H1 (cell line): ENCODE measurements around the gene THYN1. TPM values are rescaled to one million over a fixed set of nuclear protein-coding genes. Genes with fewer than 3 reads are reported as not detected.

Source experiments
- CTCF ChIA-PET: fragments of 300-600 bp; sonication (Branson Sonifier 250); formaldehyde crosslinking; loops from one replicate; lab custom pipeline; 2021; ENCODE audit not compliant: partially characterized antibody; lab: Charles Lee
- POLR2A ChIA-PET: fragments of 300-600 bp; sonication (Branson Sonifier 250); formaldehyde crosslinking; loops from one replicate; lab custom pipeline; 2021; ENCODE audit warnings: inconsistent platforms; ENCODE audit not compliant: partially characterized antibody; lab: Charles Lee
- DNase-seq, 2 experiments: peaks; one replicate each; pipeline versions ENCODE4 v3.0.0 to v3.0.0-alpha.2; 2010 to 2022; ENCODE audit warnings: low spot score in 2 of 2, low read depth in 1 of 2, mixed read lengths in 1 of 2
- FAIRE-seq: peaks from 2 replicates; lab custom pipeline; 2011; peaks lifted over from hg19 to GRCh38; lab: Jason Lieb, UNC
- H2AFZ ChIP-seq: 2 replicates; pipeline ENCODE4 v1.8.1; 2012; ENCODE audit warnings: low read length, inconsistent platforms
- H2AK5ac ChIP-seq: 2 replicates; pipeline ENCODE4 v1.6.1; 2013; ENCODE audit warnings: low read depth, low read length
- H2BK120ac ChIP-seq: replicated peaks from 2 replicates; pipeline ENCODE3; 2013; ENCODE audit warnings: low read depth, low read length, inconsistent platforms
- H2BK12ac ChIP-seq: 2 replicates; pipeline ENCODE4 v1.6.1; 2013; ENCODE audit warnings: low read depth, low read length
- H2BK15ac ChIP-seq: 2 replicates; pipeline ENCODE4 v1.6.1; 2013; ENCODE audit warnings: low read length
- H2BK20ac ChIP-seq: 2 replicates; pipeline ENCODE4 v1.6.1; 2013; ENCODE audit warnings: low read length
- H2BK5ac ChIP-seq: 2 replicates; pipeline ENCODE4 v1.6.1; 2013; ENCODE audit warnings: low read depth, low read length
- H3K14ac ChIP-seq: 2 replicates; pipeline ENCODE4 v1.6.1; 2013; ENCODE audit warnings: inconsistent platforms; ENCODE audit not compliant: insufficient read length
- H3K18ac ChIP-seq: 2 replicates; pipeline ENCODE4 v1.6.1; 2013; ENCODE audit warnings: low read length; ENCODE audit errors: extremely low read depth
- H3K23ac ChIP-seq: 2 replicates; pipeline ENCODE4 v1.6.1; 2013; ENCODE audit warnings: inconsistent platforms; ENCODE audit not compliant: insufficient read length
- H3K23me2 ChIP-seq: 2 replicates; pipeline ENCODE4 v1.6.1; 2013; ENCODE audit warnings: low read depth, low read length
- H3K27ac ChIP-seq: 2 replicates; pipeline ENCODE4 v1.6.1; 2011; ENCODE audit warnings: low read depth, low read length, inconsistent platforms
- H3K27me3 ChIP-seq, 4 experiments: replicated peaks in 1 of 4; 1 replicate in 1 of 4; 2 replicates in 3 of 4; pipeline versions ENCODE4 v1.6.1 to v1.8.1; 2011 to 2013; ENCODE audit warnings: low read length in 3 of 4, mild to moderate bottlenecking in 3 of 4, inconsistent platforms in 2 of 4, mixed read lengths in 2 of 4, moderate library complexity in 1 of 4; ENCODE audit not compliant: control insufficient read depth in 3 of 4, insufficient read depth in 3 of 4; ENCODE audit errors: extremely low read depth in 1 of 4
- H3K36me3 ChIP-seq, 4 experiments: 2 replicates each; pipeline versions ENCODE4 v1.6.1 to v1.8.1; 2011 to 2013; ENCODE audit warnings: mild to moderate bottlenecking in 4 of 4, low read length in 3 of 4, moderate library complexity in 2 of 4, control low read depth in 1 of 4, inconsistent platforms in 1 of 4; ENCODE audit not compliant: insufficient read depth in 4 of 4, control insufficient read depth in 2 of 4
- H3K4ac ChIP-seq: replicated peaks from 2 replicates; pipeline ENCODE3; 2013; ENCODE audit warnings: low read length, low read depth, mixed read lengths, inconsistent platforms; ENCODE audit not compliant: insufficient read length
- H3K4me1 ChIP-seq, 4 experiments: replicated peaks in 1 of 4; 1 replicate in 1 of 4; 2 replicates in 3 of 4; pipeline versions ENCODE4 v1.6.1 to v1.8.1; 2011 to 2013; ENCODE audit warnings: low read length in 3 of 4, inconsistent platforms in 2 of 4, mixed read lengths in 1 of 4; ENCODE audit not compliant: insufficient read depth in 4 of 4, control insufficient read depth in 3 of 4
- H3K4me2 ChIP-seq, 2 experiments: 2 replicates each; pipeline versions ENCODE4 v1.6.1 to v1.8.1; 2011 to 2013; ENCODE audit warnings: low read depth in 2 of 2, low read length in 2 of 2, control low read depth in 1 of 2, inconsistent platforms in 1 of 2, mild to moderate bottlenecking in 1 of 2; ENCODE audit not compliant: insufficient read depth in 1 of 2
- H3K4me3 ChIP-seq, 4 experiments: fragments of 200-600, 300-600 bp in 1 of 4; sonication (generic), shearing (Covaris generic), sonication (Bioruptor Twin) in 1 of 4; 2 replicates each; pipeline versions ENCODE4 v1.5.1 to v1.8.1; 2011 to 2016; ENCODE audit warnings: low read length in 4 of 4, low read depth in 3 of 4, control low read depth in 2 of 4, inconsistent platforms in 2 of 4, mild to moderate bottlenecking in 2 of 4, mixed read lengths in 1 of 4, moderate library complexity in 1 of 4; ENCODE audit not compliant: insufficient read depth in 2 of 4; ENCODE audit errors: extremely low read depth in 1 of 4
- H3K56ac ChIP-seq: replicated peaks from 2 replicates; pipeline ENCODE3; 2013; ENCODE audit warnings: low read depth, mild to moderate bottlenecking, mixed read lengths, low read length, inconsistent platforms; ENCODE audit not compliant: insufficient read length
- H3K79me1 ChIP-seq: 2 replicates; pipeline ENCODE4 v1.6.1; 2013; ENCODE audit warnings: low read depth, low read length, control low read depth
- H3K79me2 ChIP-seq, 2 experiments: 2 replicates each; pipeline versions ENCODE4 v1.6.1 to v1.8.1; 2012 to 2013; ENCODE audit warnings: low read length in 2 of 2, mild to moderate bottlenecking in 2 of 2, inconsistent platforms in 1 of 2; ENCODE audit not compliant: insufficient read depth in 2 of 2, control insufficient read depth in 1 of 2
- H3K9ac ChIP-seq, 4 experiments: replicated peaks in 1 of 4; 1 replicate in 1 of 4; 2 replicates in 3 of 4; pipeline versions ENCODE4 v1.6.1 to v1.8.1; 2011 to 2013; ENCODE audit warnings: low read depth in 3 of 4, low read length in 3 of 4, control low read depth in 2 of 4, mild to moderate bottlenecking in 2 of 4, moderate library complexity in 2 of 4, inconsistent platforms in 1 of 4; ENCODE audit errors: extremely low read depth in 1 of 4
- H3K9me3 ChIP-seq, 2 experiments: 2 replicates each; pipeline versions ENCODE4 v1.6.1 to v1.8.1; 2012 to 2013; ENCODE audit warnings: mild to moderate bottlenecking in 2 of 2, moderate library complexity in 2 of 2, control low read depth in 1 of 2, inconsistent platforms in 1 of 2, low read depth in 1 of 2, low read length in 1 of 2, mixed read lengths in 1 of 2; ENCODE audit not compliant: insufficient read depth in 2 of 2
- H4K20me1 ChIP-seq, 2 experiments: replicated peaks in 1 of 2; 2 replicates each; pipeline versions ENCODE3 to v1.8.1; 2011 to 2013; ENCODE audit warnings: inconsistent platforms in 2 of 2, low read length in 2 of 2, mild to moderate bottlenecking in 1 of 2; ENCODE audit not compliant: insufficient read depth in 2 of 2, control insufficient read depth in 1 of 2
- H4K5ac ChIP-seq: 2 replicates; pipeline ENCODE4 v1.6.1; 2013; ENCODE audit warnings: low read length, low read depth, mixed read lengths, inconsistent platforms; ENCODE audit not compliant: insufficient read length
- H4K8ac ChIP-seq: 2 replicates; pipeline ENCODE4 v1.8.0; 2013; ENCODE audit warnings: mild to moderate bottlenecking, moderate library complexity, low read length, inconsistent platforms; ENCODE audit not compliant: insufficient read depth; ENCODE audit errors: extremely low read depth
- H4K91ac ChIP-seq: replicated peaks from 2 replicates; pipeline ENCODE3; 2013; ENCODE audit warnings: low read length, mixed read lengths, inconsistent platforms; ENCODE audit not compliant: insufficient read length
- ATF2 ChIP-seq: IDR thresholded peaks from 2 replicates; pipeline ENCODE4 v1.6.1; 2012; ENCODE audit warnings: low read length, inconsistent platforms
- BACH1 ChIP-seq: IDR thresholded peaks from 2 replicates; pipeline ENCODE4 v1.6.1; 2012; ENCODE audit warnings: low read length, improper control_type of control experiment
- EP300 ChIP-seq, 2 experiments: IDR thresholded peaks; 1 replicate in 1 of 2; 2 replicates in 1 of 2; pipeline ENCODE4 v1.6.1; 2011 to 2012; ENCODE audit warnings: low read depth in 2 of 2, low read length in 2 of 2, mild to moderate bottlenecking in 2 of 2, borderline replicate concordance in 1 of 2, inconsistent platforms in 1 of 2, moderate library complexity in 1 of 2
- EZH2 ChIP-seq: fragments of 200-600 bp; sonication (generic); IDR thresholded peaks from 2 replicates; pipeline ENCODE4 v1.7.1; 2012; ENCODE audit warnings: low read depth, mild to moderate bottlenecking, moderate library complexity, low read length, inconsistent platforms; ENCODE audit not compliant: severe bottlenecking
- FOSL1 ChIP-seq: IDR thresholded peaks from 2 replicates; pipeline ENCODE4 v1.6.1; 2011; ENCODE audit warnings: mild to moderate bottlenecking, low read depth, low read length, moderate library complexity; ENCODE audit not compliant: insufficient read depth
- JUND ChIP-seq: IDR thresholded peaks from 2 replicates; pipeline ENCODE4 v1.6.1; 2011; ENCODE audit warnings: mild to moderate bottlenecking, improper control_type of control experiment, low read length
- RBBP5 ChIP-seq: IDR thresholded peaks from 2 replicates; pipeline ENCODE4 v1.7.1; 2012; ENCODE audit warnings: low read depth, mild to moderate bottlenecking, inconsistent platforms, low read length, moderate library complexity, borderline replicate concordance
- RFX5 ChIP-seq: IDR thresholded peaks from 2 replicates; pipeline ENCODE4 v1.6.1; 2011; ENCODE audit warnings: low read depth, low read length, improper control_type of control experiment, borderline replicate concordance
- SIN3A ChIP-seq, 2 experiments: IDR thresholded peaks in 1 of 2; conservative IDR thresholded peaks in 1 of 2; 2 replicates each; pipeline ENCODE4 v1.6.1; 2011 to 2012; ENCODE audit warnings: low read length in 2 of 2, improper control_type of control experiment in 1 of 2, low read depth in 1 of 2, mild to moderate bottlenecking in 1 of 2
- SIRT6 ChIP-seq: IDR thresholded peaks from one replicate; pipeline ENCODE4 v1.7.1; 2012; ENCODE audit warnings: low read length, inconsistent platforms
- SP4 ChIP-seq: IDR thresholded peaks from 2 replicates; pipeline ENCODE4 v1.6.1; 2012; ENCODE audit warnings: low read length, inconsistent platforms
- SRF ChIP-seq: IDR thresholded peaks from 2 replicates; pipeline ENCODE4 v1.6.1; 2011; ENCODE audit warnings: mild to moderate bottlenecking, low read depth, low read length, moderate library complexity
- WGBS, 2 experiments: shearing (Covaris generic) in 1 of 2; methylation state at CpG; one replicate each; pipeline versions ENCODE4 v1.1.6 to v1.1.7; 2013 to 2015; ENCODE audit warnings: low lambda C conversion rate in 2 of 2, mixed read lengths in 2 of 2, inconsistent platforms in 1 of 2, low coverage in 1 of 2, missing lambda C conversion rate in 1 of 2; ENCODE audit not compliant: insufficient replicate concordance in 2 of 2, insufficient coverage in 1 of 2, insufficient read length in 1 of 2; ENCODE audit errors: extremely low coverage in 1 of 2, missing lambda C conversion rate in 1 of 2; 5-methylcytosine and 5-hydroxymethylcytosine counted together
- polyA plus RNA-seq, 7 experiments: library from polyadenylated mRNA; depleted of rRNA in 3 of 7; stranded (reverse) in 5 of 7; unstranded in 2 of 7; fragments of >200 nt in 5 of 7; fragments of 200-250 nt in 2 of 7; gene quantifications; 1 replicate in 5 of 7; 2 replicates in 1 of 7; 4 replicates in 1 of 7; pipeline versions ENCODE4 v1.2.1 to v1.2.3, GENCODE V29; 2011 to 2013; ENCODE audit warnings: missing spikeins in 2 of 7, mixed read lengths in 2 of 7
- total RNA-seq: library from RNA; stranded (reverse); fragmentation: NEBNext Ultra II Directional; extraction: Animal tissue kit (Norgen Biotek cat#: 25700); gene quantifications from 2 replicates; pipeline ENCODE4 v1.2.1, GENCODE V29; 2021

The THYN1 gene
- total and polyA plus RNA-seq, 2 of the 8 experiments (the other 6 are each of a cell fraction or from before 2014, with no cell fraction given) = 77.3 to 95.1 TPM

GRCh38 chr11:134245434-134245833 is 7.7 kb downstream of the THYN1 start:
- Histone ChIP-seq H3K56ac (no peak overlapping the region), H3K27ac (no peak overlapping the region), H4K20me1 (no peaks in the 10 kb centered on the region), H3K36me3 (peaks cover 12 to 35% (median 30%) of the 10 kb centered on the region in 4 experiments), H4K5ac (no peak overlapping the region), H3K23me2 (no peaks in the 10 kb centered on the region), H3K4me3 (no peak overlapping the region), H3K4me2 (no peak overlapping the region), H3K14ac (no peak overlapping the region), H3K4me1 (no peaks in the 10 kb centered on the region), H2AFZ (no peak overlapping the region), H3K9me3 (no peaks in the 10 kb centered on the region), H4K8ac (no peak overlapping the region), H3K79me1 (no peaks in the 10 kb centered on the region), H2BK12ac (no peak overlapping the region), H3K9ac (no peak overlapping the region), H2BK120ac (no peak overlapping the region), H4K91ac (no peak overlapping the region), H3K27me3 (no peaks in the 10 kb centered on the region), H2BK15ac (no peak overlapping the region), H2AK5ac (no peak overlapping the region), H2BK5ac (no peak overlapping the region), H3K79me2 (no peaks in the 10 kb centered on the region), H3K18ac (no peak overlapping the region), H3K23ac (no peak overlapping the region), H2BK20ac (no peak overlapping the region), H3K4ac (no peak overlapping the region)
- POLR2A ChIA-PET = interaction anchor here (1.0 to 2.1 kb wide), 2 partner anchors 8 to 21 kb away, joined by 4 to 8 read pairs; partner anchors contain the start of genes ACAD8, NCAPD3, THYN1 and VPS26B
- CTCF ChIA-PET = interaction anchor here (0.8 to 3.7 kb wide), 9 partner anchors 7 to 42 kb away, joined by 3 to 23 read pairs (median 6); partner anchors contain the start of genes ACAD8, NCAPD3, THYN1 and VPS26B
- no peak for FAIRE-seq
- DNase-seq = no peak
- WGBS, 2 experiments = 93% methylated on average over 14 of the region's 14 CpGs; no CpG with 5 or more reads in 1 of the 2 experiments
- no peak for TF ChIP-seq EP300 (IDR thresholded peaks at IDR 0.05; ENCODE audit: borderline replicate concordance in 1 of 2, low read depth in 2 of 2, low read length in 2 of 2)
- no peak for TF ChIP-seq EZH2
- no peak for TF ChIP-seq JUND
- no peak for TF ChIP-seq SRF
- TF ChIP-seq SP4 = no peak
- TF ChIP-seq BACH1 = no peak
- no peak for TF ChIP-seq SIRT6
- no peak for TF ChIP-seq RFX5
- TF ChIP-seq RBBP5 = no peak
- no peak for TF ChIP-seq FOSL1
- TF ChIP-seq ATF2 = no peak
- no peak for TF ChIP-seq SIN3A (conservative IDR thresholded peaks at IDR 0.05 in 1 of 2, IDR thresholded peaks at IDR 0.05 in 1 of 2; ENCODE audit: low read depth in 1 of 2, low read length in 2 of 2)
